ENCODE data around the gene PCBP3. TPM values are rescaled to one million over a fixed set of nuclear protein-coding genes. Genes with fewer than 3 reads are reported as not detected.

Gene PCBP3
- total RNA-seq, 1 experiment from 2014 or later = 1.4 TPM

- H3K9me3 Mint-ChIP-seq (ENCODE audit: low read depth, unreplicated experiment) = no peaks in the 10 kb centered on the region
- no peak for DNase-seq
- H3K4me3 Mint-ChIP-seq (ENCODE audit: low read depth, unreplicated experiment) = no peak overlapping the region
- no peaks in the 10 kb centered on the region for H3K4me1 Mint-ChIP-seq (ENCODE audit: low read depth, unreplicated experiment)
- CTCF ChIA-PET = no interaction called here
- intact Hi-C loops (cut with micrococcal nuclease; ENCODE audit: unreplicated experiment) = no loop called here
- no peaks in the 10 kb centered on the region for H3K36me3 Mint-ChIP-seq (ENCODE audit: insufficient read depth, unreplicated experiment)
- no peaks in the 10 kb centered on the region for H3K27me3 Mint-ChIP-seq (ENCODE audit: unreplicated experiment)
- BruUV-seq (replicated peaks) = no TSS peak
- H3K27ac Mint-ChIP-seq (ENCODE audit: unreplicated experiment) = no peak overlapping the region
- no peak for TF ChIP-seq CTCF (IDR thresholded peaks at IDR 0.05; ENCODE audit: unreplicated experiment)
Observed at GRCh38 chr21:45834026-45834715, 190.6 kb downstream of the PCBP3 start.

GRCh38 chr21:45834821-45835293 is 191.3 kb downstream of the PCBP3 start:
- Mint-ChIP-seq H3K27me3 (ENCODE audit: unreplicated experiment) (no peaks in the 10 kb centered on the region), H3K27ac (ENCODE audit: unreplicated experiment) (no peak overlapping the region), H3K4me3 (ENCODE audit: low read depth, unreplicated experiment) (no peak overlapping the region), H3K4me1 (ENCODE audit: low read depth, unreplicated experiment) (no peaks in the 10 kb centered on the region), H3K9me3 (ENCODE audit: low read depth, unreplicated experiment) (no peaks in the 10 kb centered on the region), H3K36me3 (ENCODE audit: insufficient read depth, unreplicated experiment) (no peaks in the 10 kb centered on the region)
- BruUV-seq (replicated peaks) = no TSS peak
- CTCF ChIA-PET = interaction anchor here (0.6 kb wide), 1 partner anchor 400 kb away, joined by 7 read pairs; no protein-coding TSS in a partner anchor
- no peak for DNase-seq
- TF ChIP-seq CTCF (IDR thresholded peaks at IDR 0.05; ENCODE audit: unreplicated experiment) = no peak
- intact Hi-C loops (cut with micrococcal nuclease; ENCODE audit: unreplicated experiment) = no loop called here

- no TSS peak for BruUV-seq (replicated peaks)
- DNase-seq = no peak
- no peak for TF ChIP-seq CTCF (IDR thresholded peaks at IDR 0.05; ENCODE audit: unreplicated experiment)
Observed at GRCh38 chr21:45835301-45836267, 192.1 kb downstream of the PCBP3 start.

GRCh38 chr21:45836268-45836655 is 192.7 kb downstream of the PCBP3 start:
- Mint-ChIP-seq H3K9me3 (ENCODE audit: low read depth, unreplicated experiment) (peaks cover 2% of the 10 kb centered on the region), H3K4me3 (ENCODE audit: low read depth, unreplicated experiment) (no peak overlapping the region), H3K27ac (ENCODE audit: unreplicated experiment) (no peak overlapping the region), H3K4me1 (ENCODE audit: low read depth, unreplicated experiment) (no peaks in the 10 kb centered on the region), H3K36me3 (ENCODE audit: insufficient read depth, unreplicated experiment) (no peaks in the 10 kb centered on the region), H3K27me3 (ENCODE audit: unreplicated experiment) (no peaks in the 10 kb centered on the region)
- intact Hi-C loops (cut with micrococcal nuclease; ENCODE audit: unreplicated experiment) = no loop called here
- TF ChIP-seq CTCF (IDR thresholded peaks at IDR 0.05; ENCODE audit: unreplicated experiment) = no peak
- CTCF ChIA-PET = no interaction called here
- no peak for DNase-seq
- BruUV-seq (replicated peaks) = no TSS peak

More at GRCh38 chr21:45835301-45836267, 192.1 kb downstream of the PCBP3 start:
- intact Hi-C loops (cut with micrococcal nuclease; ENCODE audit: unreplicated experiment) = no loop called here
- Mint-ChIP-seq H3K27me3 (ENCODE audit: unreplicated experiment) (no peaks in the 10 kb centered on the region), H3K4me3 (ENCODE audit: low read depth, unreplicated experiment) (no peak overlapping the region), H3K36me3 (ENCODE audit: insufficient read depth, unreplicated experiment) (no peaks in the 10 kb centered on the region), H3K9me3 (ENCODE audit: low read depth, unreplicated experiment) (no peaks in the 10 kb centered on the region), H3K27ac (ENCODE audit: unreplicated experiment) (no peak overlapping the region), H3K4me1 (ENCODE audit: low read depth, unreplicated experiment) (no peaks in the 10 kb centered on the region)
- CTCF ChIA-PET = interaction anchor here (0.6 kb wide), 1 partner anchor 400 kb away, joined by 7 read pairs; no protein-coding TSS in a partner anchor
